ENCODE measurements around the gene DUSP9.
"Not testable (repeated sequence)": the region's sequence is repeated elsewhere in the genome, so short reads cannot be mapped to it uniquely, and the experiment has no call there.

DUSP9 gene

DNA sequence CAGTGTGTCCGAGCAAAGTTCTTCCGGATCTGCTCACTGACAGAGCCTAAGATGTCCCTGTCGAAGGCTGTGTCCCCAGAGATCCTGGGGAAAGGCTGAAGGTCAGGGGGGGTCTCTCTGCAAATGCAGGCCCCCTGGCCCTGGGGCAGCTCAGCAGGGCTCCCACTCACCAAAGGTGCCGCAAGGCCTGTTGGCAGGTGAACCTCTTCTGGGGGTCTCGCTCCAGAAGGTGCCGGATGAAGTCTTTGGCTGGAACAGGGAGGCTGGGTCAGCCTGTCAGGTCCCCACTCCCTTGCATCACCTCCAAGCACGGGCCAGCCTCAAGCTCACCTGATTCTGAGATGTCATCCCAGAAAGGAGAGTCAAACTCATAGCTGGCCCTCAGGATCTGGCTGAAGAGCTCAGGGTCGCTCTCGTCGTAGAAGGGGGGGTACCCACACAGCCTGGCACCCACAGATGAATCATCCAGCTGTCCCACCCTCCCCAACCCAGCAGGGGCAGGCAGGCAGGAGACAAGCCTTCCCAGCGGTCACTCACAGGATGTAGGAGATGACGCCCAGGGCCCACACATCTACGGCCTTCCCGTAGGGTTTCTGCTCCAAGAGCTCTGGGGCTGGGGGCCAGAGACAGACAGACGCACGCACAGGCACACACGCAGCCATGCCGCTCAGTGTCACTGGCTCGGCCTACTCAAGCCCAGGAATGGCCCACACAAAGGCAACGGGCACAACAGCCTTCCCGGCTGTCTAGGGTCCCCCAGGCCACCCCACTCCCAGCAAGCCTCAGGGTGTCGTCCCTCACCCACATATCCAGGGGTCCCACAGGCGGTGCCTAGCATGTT, 24.0 kb downstream of the DUSP9 start:
- no peak for DNase-seq (ENCODE audit: low read depth in 2 of 3, low spot score in 1 of 3)

DNA sequence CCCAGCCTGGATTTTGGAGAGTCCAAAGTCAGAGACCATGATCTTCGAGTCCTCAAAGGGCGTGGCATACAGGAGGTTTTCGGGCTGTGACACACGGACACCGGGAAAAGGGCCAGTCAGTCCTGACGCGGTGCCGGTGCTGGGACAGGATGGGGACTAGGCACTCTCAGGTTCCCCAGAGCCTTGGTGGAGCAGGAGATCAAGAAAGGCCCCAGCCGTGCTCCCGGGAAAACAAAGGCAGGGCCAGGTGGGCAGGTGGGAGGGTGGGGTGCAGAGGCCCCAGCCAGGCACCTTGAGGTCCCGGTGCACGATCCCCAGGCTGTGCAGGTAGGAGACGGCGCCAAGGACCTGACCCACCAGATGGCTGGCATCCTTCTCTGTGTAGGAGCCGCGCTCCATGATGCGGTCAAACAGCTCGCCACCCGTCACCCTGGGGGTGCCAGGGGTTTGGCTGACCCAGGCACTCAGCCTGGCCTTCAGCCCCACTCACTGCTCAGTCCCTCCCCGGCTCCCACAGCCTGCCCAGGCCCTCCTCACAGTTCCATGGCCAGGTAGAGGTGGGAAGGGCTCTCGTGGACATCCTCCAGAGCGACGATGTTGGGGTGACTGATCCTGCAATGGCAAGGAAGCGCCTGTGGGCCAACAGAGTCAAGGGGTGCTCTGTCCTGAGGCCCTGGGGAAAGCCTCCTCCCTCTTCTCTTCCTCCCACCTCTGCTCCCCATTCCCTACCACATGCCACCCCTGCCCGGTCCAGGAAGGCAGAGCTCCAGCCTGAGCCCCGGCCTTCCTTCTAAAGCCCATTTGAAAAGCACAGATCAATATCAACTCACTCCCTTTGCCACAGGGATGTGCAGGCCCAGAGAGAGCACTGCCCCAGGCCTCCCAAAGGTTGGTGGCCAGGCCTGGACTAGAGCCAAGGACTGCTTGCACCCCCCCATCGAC, 24.9 kb downstream of the DUSP9 start:
- no peak for DNase-seq (ENCODE audit: low read depth in 2 of 3, low spot score in 1 of 3)

DNA sequence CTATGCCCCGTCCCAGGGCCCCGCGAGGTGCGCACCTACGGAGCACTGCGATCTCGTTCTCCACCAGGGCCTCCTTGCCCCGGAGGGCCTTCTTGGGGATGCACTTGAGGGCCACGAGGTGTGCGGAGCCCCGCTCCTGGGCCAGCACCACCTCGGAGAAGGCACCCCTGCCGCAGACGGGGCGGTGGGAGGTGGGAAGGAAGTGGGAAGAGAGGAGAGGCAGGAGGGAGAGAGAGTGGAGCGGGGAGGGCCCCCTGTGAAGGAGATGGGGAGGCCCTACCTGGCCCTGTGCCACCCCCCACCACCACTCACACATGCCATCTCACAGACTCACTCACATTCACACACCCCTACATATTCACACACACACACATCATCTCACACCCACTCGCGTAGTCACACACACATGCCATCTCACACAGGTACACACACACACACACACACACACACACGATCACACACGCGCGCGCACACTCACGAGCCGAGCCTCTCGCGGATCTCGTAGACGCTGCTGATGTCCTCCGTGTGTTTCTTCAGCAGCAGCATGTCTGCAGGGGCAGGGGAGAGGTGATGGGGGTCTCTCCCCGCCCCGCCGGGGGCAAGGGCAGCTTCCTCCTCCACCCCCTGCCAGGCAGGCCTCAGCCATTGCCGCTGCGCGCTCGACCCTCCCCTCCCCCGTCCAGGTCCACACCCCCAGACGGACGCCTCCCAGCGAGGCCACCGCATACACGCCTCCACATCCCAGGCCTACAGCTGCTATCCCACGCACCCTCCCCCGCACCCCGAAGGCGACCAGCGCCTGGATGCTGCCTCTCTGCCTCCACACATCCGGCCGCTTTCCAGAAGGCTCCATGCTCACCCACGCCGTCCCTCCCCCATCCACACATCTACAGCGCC, 25.8 kb downstream of the DUSP9 start:
- no peak for DNase-seq (ENCODE audit: low read depth in 2 of 3, low spot score in 1 of 3)

DNA sequence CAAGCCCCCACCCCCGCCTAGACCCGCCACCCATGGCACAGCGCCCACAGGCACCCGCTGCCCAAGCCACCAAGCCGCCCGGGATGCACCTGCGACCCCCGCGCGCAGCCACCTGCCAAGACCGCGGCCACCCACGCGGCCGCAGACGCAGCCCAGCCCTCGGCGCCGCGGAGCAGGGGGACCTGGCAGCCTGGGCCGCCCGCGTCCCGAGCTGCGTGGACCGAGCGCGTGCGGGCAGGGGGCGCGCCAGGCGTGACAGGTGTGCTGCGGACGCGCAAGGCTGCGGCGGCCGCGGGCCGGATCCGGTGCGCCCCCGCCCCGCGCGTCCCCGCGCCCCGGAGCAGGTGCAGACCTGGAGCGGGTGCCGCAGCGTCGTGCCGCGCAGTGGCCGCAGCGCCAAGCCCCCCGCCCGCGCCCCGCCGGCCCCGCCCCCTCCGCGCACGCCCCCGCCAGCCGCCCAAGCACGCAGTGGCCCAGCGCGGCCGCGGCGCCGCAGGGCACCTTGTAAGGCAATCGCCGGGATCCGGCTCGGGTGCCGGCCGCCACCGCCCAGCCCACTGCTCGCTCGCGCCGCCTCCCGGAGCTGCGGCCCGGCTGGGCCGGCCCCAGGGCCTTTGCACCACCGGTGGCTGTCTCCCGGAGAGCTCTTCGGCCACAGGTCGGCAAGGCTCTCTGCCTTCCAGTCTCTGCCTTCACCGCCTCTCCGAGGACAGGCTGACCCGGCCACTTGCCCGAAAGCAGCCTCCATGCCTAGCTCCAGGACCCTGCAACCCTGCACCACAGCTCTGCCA, 26.6 kb downstream of the DUSP9 start, which contains the start of gene PNCK:
Gene PNCK, minus strand, starts transcription at position 386 of the 791 bp plus-strand sequence. CDS start 737 bp downstream, outside the sequence.
- no peak for DNase-seq (ENCODE audit: low read depth in 2 of 3, low spot score in 1 of 3)

DNA sequence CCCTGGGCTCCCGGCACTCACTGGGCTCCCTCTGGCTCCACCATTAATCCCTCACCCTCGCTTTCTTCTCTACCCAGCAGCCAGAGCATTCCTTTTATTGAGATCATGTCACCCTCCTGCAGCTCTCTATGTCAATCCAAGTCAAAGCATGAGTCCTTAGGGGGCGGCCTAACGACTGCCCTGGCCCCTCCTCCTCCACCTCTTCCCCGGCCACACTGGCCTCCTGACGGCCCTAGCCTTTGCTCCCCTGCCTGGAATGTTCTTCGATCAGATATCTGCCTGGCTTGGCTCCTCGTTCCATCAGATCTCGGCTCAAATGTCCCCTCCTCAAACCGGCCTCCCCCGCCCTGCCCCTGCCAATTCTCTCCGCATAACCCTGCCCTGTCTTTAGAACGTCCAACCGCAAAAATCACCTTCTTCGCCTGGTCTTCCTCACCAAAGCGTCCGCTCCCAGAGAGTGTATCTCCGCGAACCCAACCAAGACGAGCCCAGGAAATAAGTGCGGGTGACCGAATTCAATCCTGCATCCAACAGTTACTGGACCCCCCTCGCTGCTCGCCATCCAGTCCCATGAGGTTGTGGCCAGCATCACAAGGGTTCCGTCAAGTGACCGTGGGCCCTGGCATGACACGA, 27.3 kb downstream of the DUSP9 start:
- no peak for DNase-seq (ENCODE audit: low read depth in 2 of 3, low spot score in 1 of 3)

DNA sequence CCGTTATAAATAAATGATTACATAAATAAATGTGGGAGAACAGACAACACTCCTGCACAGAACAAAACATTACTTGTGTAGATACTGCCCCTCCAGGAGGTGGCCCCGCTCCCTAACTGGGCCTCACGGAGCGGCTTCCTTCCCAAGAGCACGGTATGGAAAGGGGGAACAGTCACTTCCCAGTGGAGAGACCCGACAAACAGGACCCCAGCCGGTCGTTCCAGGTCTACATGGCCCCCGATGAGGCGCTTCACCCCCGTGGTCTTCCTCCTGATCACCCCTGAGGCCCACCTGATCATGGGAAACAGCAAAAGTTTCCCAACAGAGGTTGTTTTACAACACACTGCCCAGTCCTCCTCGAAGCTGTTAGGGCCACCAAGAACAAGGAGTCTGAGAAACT, 34.2 kb downstream of the DUSP9 start:
- no peak for DNase-seq (ENCODE audit: low read depth in 2 of 3, low spot score in 1 of 3)

DNA sequence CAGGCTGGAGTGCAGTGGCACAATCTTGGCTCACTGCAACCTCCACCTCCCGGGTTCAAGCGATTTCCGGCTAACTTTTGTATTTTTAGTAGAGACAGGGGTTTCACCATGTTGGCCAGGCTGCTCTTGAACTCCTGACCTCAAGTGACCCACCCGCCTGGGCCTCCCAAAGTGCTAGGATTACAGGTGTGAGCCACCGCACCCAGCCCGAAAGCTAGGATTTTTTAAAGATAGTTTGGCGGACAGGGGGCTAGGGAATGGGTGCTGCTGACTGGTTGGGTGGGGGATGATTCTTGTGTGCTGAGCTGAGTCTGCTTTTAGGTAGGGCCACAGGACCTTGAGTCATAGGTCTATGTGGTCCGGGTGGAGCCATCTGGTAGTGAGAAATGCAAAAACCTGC, 36.5 kb downstream of the DUSP9 start:
- DNase-seq (ENCODE audit: low read depth in 2 of 3, low spot score in 1 of 3): not testable (repeated sequence)

DNA sequence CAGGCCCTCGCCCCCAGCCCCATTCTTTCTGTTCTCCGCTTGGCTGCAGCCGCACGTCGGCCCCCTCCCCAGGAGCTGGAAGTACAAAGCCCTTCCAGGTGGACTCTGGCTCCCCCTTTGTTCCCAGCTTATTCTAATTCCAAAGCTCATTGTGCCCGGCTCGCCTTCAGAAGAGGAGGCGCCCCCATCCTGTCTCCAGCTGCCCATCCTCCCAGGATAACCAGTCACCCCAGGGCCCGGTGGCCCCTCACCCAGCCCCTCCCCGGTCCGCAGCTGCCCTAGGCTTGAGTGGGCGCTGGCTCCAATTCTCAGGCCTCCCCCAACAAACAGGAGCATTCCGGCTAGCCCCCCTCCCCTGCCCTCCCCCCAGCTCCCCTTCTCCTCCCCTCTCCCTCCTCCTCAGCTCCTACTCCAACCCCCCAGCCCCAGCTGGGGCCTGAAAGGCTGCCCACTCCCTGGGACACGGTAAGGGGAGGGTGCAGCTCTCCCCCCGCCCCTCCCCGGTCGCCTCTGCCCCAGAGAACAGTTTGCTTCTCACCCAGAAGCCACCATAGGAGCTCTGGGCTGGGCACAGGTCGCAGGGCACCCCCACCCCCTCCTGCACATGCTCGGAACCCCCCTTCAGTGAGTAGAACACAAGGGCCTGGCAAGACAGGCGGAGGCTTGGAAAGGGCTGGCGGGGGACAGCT, 37.6 kb downstream of the DUSP9 start:
- DNase-seq (ENCODE audit: low read depth in 2 of 3, low spot score in 1 of 3): no peak

DNA sequence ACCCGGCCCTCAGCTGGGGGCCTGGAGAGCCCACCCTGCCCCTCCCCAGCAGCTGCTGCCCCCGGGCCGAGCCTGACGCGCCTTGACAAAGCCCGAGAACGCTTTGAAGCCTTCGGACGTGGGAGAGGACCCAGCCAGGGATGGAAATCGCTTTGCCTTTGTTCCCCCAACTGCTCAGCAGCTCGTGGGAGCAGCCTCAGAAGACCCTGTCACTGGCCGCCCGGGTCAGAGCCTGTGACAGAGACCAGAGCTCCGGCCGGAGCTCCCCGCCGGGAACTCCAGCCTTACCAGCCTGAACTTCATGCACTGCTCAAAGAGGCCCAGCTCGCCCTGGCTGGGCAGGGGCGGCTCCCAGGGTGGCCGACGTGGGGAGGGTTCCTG, 38.1 kb downstream of the DUSP9 start:
- no peak for DNase-seq (ENCODE audit: low read depth in 2 of 3, low spot score in 1 of 3)

DNA sequence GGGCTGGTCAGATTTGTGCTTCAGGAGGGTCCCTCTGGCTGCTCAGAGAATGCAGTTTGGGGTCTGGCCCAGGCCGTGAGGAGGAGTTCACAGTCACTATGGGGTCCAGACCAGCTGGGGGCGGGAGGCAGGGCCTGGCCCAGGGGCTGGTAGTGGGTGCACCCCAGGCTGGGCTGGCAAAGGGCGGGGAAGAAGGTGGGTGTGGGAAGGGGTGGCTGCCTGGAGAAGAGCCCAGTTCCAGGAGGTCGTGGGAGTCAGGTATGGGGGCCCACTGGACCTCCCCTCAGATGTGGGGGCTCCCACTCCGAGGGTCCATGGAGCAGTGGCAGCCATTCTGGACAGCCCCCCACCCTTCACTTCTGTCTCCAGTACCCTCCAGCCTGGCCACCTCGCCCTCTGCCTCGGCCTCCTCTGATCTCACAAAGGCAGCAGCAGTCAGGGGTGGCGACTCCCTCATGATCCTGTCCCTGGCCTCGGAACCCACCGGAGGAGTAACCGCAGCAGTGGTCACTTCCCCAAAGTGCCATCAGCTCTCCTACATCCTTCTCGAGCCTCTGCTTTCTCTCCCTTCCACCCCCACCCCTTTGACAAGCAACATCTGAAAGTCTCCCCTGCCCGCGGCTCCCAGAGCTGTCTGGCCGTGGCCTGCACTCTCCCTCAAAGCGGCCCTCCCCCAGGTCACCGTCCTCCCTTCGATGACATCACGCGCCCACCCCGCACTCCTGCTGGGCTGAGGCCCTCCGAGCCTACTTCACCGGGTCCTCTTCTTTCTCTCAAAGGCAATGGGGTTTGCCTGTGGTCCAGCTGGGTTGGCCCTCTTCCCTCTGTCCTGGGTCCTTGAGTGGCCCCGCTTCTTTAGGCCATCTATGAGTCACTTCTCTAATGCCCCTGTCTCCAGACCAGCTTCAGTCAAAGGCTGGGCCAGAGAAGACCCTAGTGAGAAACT, 39.0 kb downstream of the DUSP9 start:
- DNase-seq (ENCODE audit: low read depth in 2 of 3, low spot score in 1 of 3): no peak

DNA sequence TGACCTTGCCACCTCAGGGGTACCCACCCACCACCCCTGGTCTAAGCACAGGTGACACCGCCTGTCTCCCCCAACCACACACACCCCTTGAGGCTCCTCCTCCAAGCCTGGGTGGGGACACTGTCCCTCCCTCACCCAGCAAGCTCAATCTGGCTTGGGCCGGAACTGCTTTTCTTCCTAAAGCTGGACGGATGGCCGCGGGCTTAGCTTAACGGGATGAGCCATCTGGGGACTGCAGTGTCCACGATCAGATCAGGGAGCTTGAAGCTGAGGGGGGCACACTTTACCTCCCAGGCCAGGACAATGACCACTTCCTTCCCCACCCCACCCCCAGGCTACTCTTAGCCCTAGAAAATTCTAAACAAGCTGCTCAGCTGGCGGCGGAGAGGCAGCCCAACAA, 39.7 kb downstream of the DUSP9 start:
- DNase-seq (ENCODE audit: low read depth in 2 of 3, low spot score in 1 of 3): no peak

DNA sequence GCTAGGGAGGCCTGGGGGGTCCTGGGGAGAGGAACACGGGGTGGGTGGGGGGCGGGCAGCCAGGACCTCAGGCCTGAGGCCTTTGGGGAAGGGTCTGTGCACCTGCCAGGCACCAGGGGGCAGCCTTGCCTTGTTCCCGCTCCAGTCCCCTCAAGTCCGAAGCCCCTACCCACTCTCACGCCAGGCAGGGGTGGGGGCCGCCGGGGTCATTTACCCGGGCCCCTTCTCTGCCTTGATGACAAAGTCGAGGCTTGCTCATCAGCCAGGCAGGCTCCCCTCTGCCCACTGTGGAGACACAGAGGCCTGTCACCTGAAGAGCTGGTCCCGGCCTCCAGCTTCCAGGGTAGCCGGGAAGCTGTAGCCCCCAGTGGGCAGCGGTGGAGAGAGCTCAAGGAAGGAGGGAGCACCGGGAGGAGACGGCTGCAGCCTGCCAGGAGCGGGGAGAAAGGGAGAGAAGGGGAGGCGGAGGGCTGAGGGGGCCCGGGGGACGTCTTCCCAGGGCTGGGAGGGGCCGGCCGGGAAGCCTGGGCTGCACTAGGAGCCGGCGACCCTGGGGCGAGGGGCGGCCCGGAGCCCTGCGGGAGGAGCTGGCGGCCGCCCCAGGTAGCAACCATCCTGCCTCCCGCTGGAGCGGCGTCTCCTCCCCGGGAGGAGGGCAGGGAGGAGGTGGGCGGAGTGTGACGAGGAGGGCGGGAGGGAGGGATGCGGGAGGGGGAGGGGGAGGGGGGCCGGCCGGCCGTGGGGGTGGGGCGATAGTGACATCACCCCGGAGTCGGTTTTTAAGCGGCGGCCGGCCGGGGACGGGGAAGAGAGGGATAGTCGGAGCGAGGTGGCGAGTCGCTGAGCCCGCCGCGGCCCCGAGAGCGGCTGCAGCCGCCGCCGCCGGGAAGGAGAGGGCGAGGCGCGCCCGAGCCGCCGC, 40.4 kb downstream of the DUSP9 start, which contains the start of gene SLC6A8:
Gene SLC6A8, plus strand, starts transcription at position 806 of the 919 bp plus-strand sequence. CDS start 649 bp downstream, outside the sequence.
- DNase-seq (ENCODE audit: low read depth in 2 of 3, low spot score in 1 of 3): peak in 1 of 3 donors; percentile 28

DNA sequence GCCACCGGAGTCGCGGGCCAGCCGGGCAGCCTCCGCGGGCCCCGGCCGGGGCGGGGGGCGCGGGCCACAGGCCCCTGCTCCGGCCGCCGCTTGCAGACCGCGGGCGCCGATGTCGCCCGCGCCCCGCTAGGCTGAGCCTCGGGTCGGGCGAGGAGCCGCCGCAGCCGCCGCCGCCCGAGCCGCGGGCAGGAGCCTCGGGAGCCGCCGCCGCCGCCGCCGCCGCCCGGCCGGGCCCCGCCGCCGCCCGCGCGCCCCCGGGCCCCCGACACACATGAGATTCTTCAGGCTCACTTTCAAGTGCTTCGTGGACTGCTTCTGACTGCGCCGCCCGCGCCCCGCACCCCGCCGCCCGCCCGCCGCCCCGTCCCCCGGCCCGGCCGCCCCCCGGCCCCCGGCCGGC, 41.1 kb downstream of the DUSP9 start:
- DNase-seq (ENCODE audit: low read depth in 2 of 3, low spot score in 1 of 3): no peak

DNA sequence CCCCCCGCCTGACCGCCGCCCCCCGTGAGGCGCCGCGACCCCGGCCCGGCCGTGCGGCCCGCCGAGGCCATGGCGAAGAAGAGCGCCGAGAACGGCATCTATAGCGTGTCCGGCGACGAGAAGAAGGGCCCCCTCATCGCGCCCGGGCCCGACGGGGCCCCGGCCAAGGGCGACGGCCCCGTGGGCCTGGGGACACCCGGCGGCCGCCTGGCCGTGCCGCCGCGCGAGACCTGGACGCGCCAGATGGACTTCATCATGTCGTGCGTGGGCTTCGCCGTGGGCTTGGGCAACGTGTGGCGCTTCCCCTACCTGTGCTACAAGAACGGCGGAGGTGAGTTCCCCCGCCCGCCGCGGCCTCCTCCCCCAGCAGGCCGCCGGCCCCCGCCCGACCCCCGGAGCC, 41.5 kb downstream of the DUSP9 start:
- DNase-seq (ENCODE audit: low read depth in 2 of 3, low spot score in 1 of 3): no peak

DNA sequence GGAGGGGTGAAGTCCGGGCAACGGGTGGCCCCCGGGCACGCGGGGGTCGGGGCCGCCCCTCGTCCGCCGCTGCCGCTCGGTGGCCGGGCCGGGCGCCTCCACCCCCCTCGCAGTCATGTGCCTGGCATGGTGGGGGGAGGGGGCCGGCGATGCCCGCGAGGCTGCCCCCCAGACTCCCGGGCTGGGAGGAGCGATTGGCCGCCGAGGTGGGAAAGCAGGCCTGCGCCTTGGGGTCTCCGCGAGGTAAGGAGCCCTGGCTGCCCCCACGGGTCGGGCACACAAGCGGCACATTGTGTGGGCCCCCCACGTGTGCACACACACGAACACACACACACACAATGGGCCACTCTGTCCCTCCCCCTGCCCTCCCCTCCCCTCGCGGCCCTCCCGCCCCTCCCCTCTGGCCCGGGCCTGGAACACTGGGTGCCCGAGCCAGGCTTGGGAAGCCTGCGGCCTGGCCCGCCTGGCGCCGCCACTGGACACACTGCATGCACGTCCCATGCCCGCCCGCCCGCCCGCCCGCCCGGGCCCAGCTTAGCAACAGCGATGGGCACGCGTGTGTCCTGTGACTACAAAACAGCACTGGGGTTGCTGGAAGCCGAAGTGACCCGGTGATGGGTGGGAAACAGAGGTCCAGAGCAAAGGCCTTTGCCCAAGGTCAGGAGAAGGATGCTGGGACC, 42.0 kb downstream of the DUSP9 start:
- DNase-seq (ENCODE audit: low read depth in 2 of 3, low spot score in 1 of 3): no peak
